ENCODE data around the gene KCNAB1. TPM values are rescaled to one million over a fixed set of nuclear protein-coding genes. Genes with fewer than 3 reads are reported as not detected.

Gene KCNAB1
- polyA plus RNA-seq, 1 donor (not counting 4 experiments of a cell fraction or from before 2014, with no cell fraction given) = 0.03 TPM

- Histone ChIP-seq H3K9me3 (ENCODE audit: control insufficient read depth, low read depth, low read length) (no peaks in the 10 kb centered on the region), H3K9ac (ENCODE audit: control insufficient read depth, extremely low read depth, insufficient read depth, low read length) (no peak overlapping the region), H2AFZ (ENCODE audit: control insufficient read depth, low read length) (no peak overlapping the region), H3K4me3 (ENCODE audit: control insufficient read depth in 2 of 3, extremely low read depth in 1 of 3, insufficient read depth in 2 of 3, low read depth in 1 of 3, low read length in 3 of 3) (no peak overlapping the region), H3K4me1 (ENCODE audit: control insufficient read depth, extremely low read depth, insufficient read depth, low read length) (peaks cover 4% of the 10 kb centered on the region), H3K27me3 (ENCODE audit: control insufficient read depth, extremely low read depth, insufficient read depth, low read length) (no peaks in the 10 kb centered on the region), H3K9me1 (ENCODE audit: control insufficient read depth, extremely low read depth, insufficient read depth, low read length) (no peaks in the 10 kb centered on the region), H3K36me3 (ENCODE audit: control insufficient read depth in 2 of 2, extremely low read depth in 1 of 2, insufficient read depth in 2 of 2, low read length in 2 of 2) (no peaks in the 10 kb centered on the region), H4K20me1 (ENCODE audit: control insufficient read depth, extremely low read depth, insufficient read depth, low read length) (no peaks in the 10 kb centered on the region), H3K4me2 (ENCODE audit: control insufficient read depth, extremely low read depth, insufficient read depth, low read depth, low read length) (no peak overlapping the region), H3K27ac (ENCODE audit: control insufficient read depth, insufficient read depth, low read length) (no peak overlapping the region), H3K79me2 (ENCODE audit: control insufficient read depth, insufficient read depth, low read length) (no peaks in the 10 kb centered on the region)
- peak; percentile 43 for FAIRE-seq
- no peak for DNase-seq (ENCODE audit: low read depth, low spot score)
- dilution Hi-C loops (cut with MboI; ENCODE audit: extremely low pct_ligation_motif_present, low sequenced_read_pairs) = no loop called here
- no peak for TF ChIP-seq CTCF (optimal IDR thresholded peaks at IDR 0.05 in 1 of 3, IDR thresholded peaks at IDR 0.05 in 1 of 3, conservative IDR thresholded peaks at IDR 0.05 in 1 of 3; ENCODE audit: extremely low read depth in 1 of 3, insufficient read depth in 2 of 3, low read length in 3 of 3)
- TF ChIP-seq EZH2 (IDR thresholded peaks at IDR 0.05; ENCODE audit: low read length) = no peak
These were observed 66.9 kb downstream of the KCNAB1 start for GRCh38 chr3:156187146-156187769.

GRCh38 chr3:156188757-156189156, 68.4 kb downstream of the KCNAB1 start:
- Histone ChIP-seq H3K27me3 (ENCODE audit: control insufficient read depth, extremely low read depth, insufficient read depth, low read length) (no peaks in the 10 kb centered on the region), H3K4me2 (ENCODE audit: control insufficient read depth, extremely low read depth, insufficient read depth, low read depth, low read length) (no peak overlapping the region), H4K20me1 (ENCODE audit: control insufficient read depth, extremely low read depth, insufficient read depth, low read length) (no peaks in the 10 kb centered on the region), H2AFZ (ENCODE audit: control insufficient read depth, low read length) (no peak overlapping the region), H3K79me2 (ENCODE audit: control insufficient read depth, insufficient read depth, low read length) (no peaks in the 10 kb centered on the region), H3K27ac (ENCODE audit: control insufficient read depth, insufficient read depth, low read length) (no peak overlapping the region), H3K9me3 (ENCODE audit: control insufficient read depth, low read depth, low read length) (no peaks in the 10 kb centered on the region), H3K9ac (ENCODE audit: control insufficient read depth, extremely low read depth, insufficient read depth, low read length) (no peak overlapping the region), H3K4me1 (ENCODE audit: control insufficient read depth, extremely low read depth, insufficient read depth, low read length) (peaks cover 4% of the 10 kb centered on the region), H3K9me1 (ENCODE audit: control insufficient read depth, extremely low read depth, insufficient read depth, low read length) (no peaks in the 10 kb centered on the region), H3K4me3 (ENCODE audit: control insufficient read depth in 2 of 3, extremely low read depth in 1 of 3, insufficient read depth in 2 of 3, low read depth in 1 of 3, low read length in 3 of 3) (no peak overlapping the region), H3K36me3 (ENCODE audit: control insufficient read depth in 2 of 2, extremely low read depth in 1 of 2, insufficient read depth in 2 of 2, low read length in 2 of 2) (no peaks in the 10 kb centered on the region)
- dilution Hi-C loops (cut with MboI; ENCODE audit: extremely low pct_ligation_motif_present, low sequenced_read_pairs) = no loop called here
- no peak for TF ChIP-seq EZH2 (IDR thresholded peaks at IDR 0.05; ENCODE audit: low read length)
- TF ChIP-seq CTCF (optimal IDR thresholded peaks at IDR 0.05 in 1 of 3, IDR thresholded peaks at IDR 0.05 in 1 of 3, conservative IDR thresholded peaks at IDR 0.05 in 1 of 3; ENCODE audit: extremely low read depth in 1 of 3, insufficient read depth in 2 of 3, low read length in 3 of 3) = no peak
- no peak for DNase-seq (ENCODE audit: low read depth, low spot score)
- FAIRE-seq = no peak

All from keratinocyte (primary cell).